Glomerular endothelial cell (primary cell): ENCODE measurements around the gene EGFL8. TPM values are rescaled to one million over a fixed set of nuclear protein-coding genes. Genes with fewer than 3 reads are reported as not detected.
"Not testable (repeated sequence)": the region's sequence is repeated elsewhere in the genome, so short reads cannot be mapped to it uniquely, and the experiment has no call there.

Source experiments
- DNase-seq: peaks from one replicate; pipeline ENCODE4 v3.0.0-alpha.2; 2011; ENCODE audit warnings: low read depth, low spot score; ENCODE audit errors: extremely low read depth
- total RNA-seq: library from RNA; depleted of rRNA; stranded (reverse); fragments of >200 nt; gene quantifications from 2 replicates; pipeline ENCODE4 v1.2.3, GENCODE V29; 2015

Gene EGFL8
- total RNA-seq, 1 donor from 2014 or later, result 6.1 TPM

GRCh38 chr6:32182555-32182981 is 18.2 kb downstream of the EGFL8 start:
- DNase-seq, result no peak

DNA sequence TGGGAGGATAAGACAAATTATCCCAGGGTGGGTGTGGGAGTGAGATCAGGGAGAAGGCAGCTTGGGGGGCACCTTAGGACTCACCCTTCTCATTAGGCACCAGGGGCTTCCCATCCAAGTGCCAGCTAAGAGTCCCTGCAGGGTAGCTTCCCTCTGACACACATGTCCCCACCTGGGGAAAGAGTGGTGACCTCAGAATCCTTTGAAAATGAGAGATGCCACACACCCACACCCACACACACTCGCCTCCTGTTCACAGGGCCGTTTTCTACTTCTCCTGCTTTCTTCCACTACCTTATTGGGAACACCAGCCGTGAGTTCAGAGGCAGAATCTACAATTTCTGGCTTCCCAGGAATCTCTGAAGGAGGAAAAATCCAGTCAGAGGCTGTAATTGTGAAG is 18.6 kb downstream of the EGFL8 start:
- no peak for DNase-seq

- no peak for DNase-seq
Observed at GRCh38 chr6:32183483-32184083, 19.2 kb downstream of the EGFL8 start.

GRCh38 chr6:32184084-32184640 is 19.8 kb downstream of the EGFL8 start, which contains the start of gene AGER:
AGER (minus strand) TSS chr6:32184253; CDS start chr6:32184222, 31 bp downstream.
- no peak for DNase-seq

DNA sequence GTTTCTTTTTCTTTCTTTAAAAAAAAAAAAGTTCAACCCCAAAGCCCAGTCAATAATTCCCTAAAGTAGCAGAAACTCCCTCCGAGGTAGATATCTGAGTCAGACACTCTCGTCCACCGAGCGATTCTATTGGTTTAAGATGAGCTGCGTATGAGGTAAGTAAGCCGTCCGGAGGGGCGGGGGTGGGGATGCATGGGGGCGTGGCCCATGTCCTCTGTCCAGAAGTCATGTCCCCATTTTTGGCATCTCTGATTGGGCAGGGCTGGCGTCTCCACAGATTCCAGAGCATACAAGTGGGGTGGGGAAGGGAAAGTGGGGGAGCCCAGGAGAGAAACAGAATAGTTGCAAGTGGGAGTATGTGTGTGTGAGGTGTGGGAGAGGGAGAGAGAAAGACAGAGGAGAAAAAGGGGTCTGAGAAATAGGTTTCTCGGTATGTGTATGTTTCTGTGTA is 21.3 kb downstream of the EGFL8 start:
- not testable (repeated sequence) for DNase-seq

DNA sequence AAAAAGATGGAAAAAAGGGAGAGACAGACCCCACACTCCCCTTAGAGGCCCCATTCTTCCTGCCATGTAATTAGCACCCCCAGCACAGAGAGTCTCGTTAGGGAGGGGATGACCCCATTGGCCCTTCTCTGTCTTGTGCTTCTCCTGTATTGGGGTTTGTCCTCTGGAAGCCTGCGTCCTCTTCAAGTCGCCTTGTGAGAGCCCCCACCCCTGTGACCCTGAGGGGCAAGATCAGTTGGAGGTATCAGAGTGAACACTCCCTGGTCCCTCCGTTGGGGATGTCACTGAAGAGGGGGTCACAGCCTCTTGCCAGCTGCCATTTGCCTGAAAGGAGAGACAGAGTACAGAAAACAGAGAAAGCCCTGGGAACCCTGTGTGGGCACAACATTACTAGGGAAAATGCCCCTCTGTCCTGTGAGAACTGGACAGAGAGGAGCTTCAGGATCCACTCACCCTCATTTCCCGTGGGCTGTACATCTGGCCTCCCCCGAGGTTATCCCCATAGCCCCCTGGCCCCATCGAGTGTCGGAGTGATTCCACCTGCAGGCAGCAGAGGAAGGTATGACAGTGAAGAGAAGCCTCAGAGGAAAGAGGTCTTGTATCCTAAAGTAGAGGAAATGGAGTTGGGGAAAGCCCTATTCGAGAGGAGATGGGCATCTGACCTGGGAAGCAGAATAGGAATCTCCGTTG is 21.9 kb downstream of the EGFL8 start:
- not testable (repeated sequence) for DNase-seq

DNA sequence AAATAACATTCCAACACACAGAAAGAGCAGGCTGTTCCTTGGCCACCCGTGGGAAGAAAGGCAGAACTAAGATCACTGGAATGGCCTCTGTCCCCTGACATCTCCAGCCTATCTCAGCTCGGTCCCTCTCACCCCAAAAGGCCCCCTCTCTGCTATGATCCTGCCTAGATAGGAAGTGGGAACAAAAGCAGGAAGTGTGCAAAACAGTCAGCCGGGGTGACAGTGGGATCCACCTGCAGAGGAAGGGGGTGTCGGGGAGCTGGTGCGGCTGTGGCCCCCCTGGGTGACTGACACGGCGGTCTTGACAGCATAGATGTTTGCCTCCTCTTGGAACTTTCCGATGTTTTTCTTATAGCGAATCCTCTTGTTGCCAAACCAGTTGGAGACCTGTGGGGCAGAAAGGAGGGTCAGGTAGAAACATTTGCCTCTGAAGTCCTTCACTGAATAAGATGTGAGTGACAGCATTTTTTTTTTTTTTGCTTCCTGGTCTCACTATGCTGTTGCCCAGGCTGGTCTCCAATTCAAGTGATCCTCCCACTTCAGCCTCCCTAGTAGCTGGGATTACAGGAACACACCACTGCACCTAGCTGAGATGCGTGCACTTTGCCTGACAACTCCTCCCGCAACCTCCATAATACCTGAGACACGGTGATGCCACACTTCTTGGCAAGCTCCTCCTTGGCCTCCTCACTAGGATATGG is 22.8 kb downstream of the EGFL8 start:
- no peak for DNase-seq

DNA sequence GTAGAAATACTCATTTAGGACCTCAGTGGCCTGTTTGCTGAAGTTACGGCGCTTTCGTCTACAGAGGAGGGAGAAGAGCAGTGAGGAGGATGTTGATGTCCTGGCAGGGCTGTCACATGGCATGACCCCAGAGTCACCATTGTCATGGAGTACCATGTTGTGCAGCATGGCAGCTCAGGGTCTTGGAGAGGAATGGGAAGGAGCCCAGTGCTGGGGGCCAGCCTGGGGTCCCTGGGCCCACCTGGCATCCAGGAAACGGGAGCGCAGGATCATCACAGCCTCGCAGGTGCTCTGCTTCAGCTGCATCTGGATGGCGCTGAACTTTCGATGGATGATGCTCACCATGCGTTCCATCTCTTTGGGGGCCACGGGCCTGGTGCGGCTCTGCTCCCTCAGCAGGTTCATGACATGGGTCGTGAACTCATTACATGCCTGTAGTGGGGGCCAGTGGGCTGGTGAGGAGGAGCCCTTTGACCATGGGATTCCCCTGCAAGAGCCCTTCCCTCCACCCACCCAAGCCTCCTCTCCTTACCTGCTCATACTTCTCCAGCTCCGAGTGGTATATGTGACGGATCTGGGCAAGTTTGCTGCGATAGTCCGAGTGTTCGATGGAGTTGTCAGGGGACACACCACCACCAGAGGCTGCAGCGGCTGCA is 23.5 kb downstream of the EGFL8 start:
- not testable (repeated sequence) for DNase-seq

- DNase-seq, result no peak
Observed at GRCh38 chr6:32188381-32189068, 24.1 kb downstream of the EGFL8 start.

DNA sequence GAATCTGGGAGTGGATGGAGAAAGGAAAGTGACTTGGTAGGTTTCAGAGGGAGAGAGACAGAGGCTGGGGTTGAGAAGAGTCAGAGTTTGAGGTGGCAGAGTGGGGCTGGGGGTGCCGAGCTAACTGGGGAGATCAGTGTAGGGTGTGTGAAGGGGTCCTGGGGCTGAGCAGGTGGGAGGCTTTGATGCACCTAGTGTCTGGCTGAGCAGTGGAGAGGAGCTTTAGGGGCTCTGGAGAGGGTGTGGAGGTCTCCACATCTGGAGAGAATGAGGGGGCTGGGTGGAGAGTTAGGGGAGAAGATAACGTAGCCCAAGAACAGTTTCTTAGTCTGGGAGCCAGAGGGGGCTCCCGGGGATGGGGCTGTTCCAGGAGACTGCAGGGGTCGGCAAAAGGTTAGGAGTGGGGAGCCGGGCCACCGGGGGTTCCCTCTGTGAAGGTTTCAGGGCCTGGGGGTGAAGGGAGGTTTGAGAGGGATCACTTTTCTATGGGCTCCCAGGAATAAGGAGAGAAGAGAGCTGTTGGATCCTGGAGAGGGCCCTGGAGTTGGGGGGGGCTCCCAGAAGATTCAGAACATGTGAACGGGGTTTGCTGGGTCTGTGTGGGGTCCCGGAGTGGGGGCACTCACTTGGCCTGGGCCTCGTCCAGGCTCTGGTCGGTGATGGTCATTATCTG is 24.8 kb downstream of the EGFL8 start:
- no peak for DNase-seq

- DNase-seq, result no peak
Observed at GRCh38 chr6:32189742-32190053, 25.3 kb downstream of the EGFL8 start.

- DNase-seq, result no peak
Observed at GRCh38 chr6:32190054-32190851, 25.9 kb downstream of the EGFL8 start, which contains the start of gene PBX2. PBX2 (minus strand) TSS chr6:32190202; CDS start chr6:32189915, 287 bp downstream.

- DNase-seq, result no peak
Observed at GRCh38 chr6:32190911-32191677, 26.7 kb downstream of the EGFL8 start.

DNA sequence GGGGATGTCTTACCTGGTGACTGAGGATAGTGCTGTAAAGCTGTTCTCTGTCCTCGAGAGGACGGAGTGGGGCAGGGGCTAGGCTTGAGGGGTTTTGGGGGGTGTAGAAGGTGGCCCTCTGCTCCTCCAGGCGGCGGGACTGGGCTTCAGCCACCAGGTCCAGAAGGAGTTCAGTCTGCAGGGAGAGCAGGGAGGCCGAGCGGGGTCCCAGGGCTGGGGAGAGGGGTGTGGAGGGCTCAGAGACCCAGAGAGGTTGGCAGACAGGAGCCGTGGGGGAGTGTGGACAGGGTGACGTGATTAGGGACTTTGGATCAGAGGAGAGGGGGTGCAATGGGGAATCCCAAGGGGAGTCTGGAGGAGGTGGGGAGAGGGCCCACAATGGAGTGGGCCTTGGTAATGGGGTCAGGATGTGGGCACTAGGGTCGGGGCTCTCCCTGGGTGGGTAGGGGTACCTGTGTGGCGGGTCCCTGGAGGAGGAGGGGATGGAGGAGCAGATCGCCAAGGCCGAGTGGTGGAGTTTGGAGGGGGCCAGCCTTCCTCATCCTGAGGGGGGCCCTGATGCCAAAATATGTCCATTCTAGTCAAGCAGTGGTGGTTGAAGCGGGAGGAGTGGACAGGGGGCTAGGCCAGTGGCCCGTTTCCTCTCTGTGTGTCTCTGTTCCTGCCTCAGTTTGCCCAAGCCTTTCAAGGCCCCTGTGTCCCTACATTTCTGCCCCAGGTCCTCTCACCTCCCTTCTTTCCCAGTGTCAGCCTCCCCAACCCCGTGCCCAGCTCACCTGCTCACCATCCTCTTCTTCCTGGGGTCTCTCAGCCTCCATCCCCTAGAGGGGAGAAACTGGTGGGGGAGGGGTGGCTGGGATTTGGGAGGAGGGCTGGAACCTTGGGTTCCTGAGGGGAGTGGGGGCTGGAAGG is 27.6 kb downstream of the EGFL8 start:
- DNase-seq, result no peak

- DNase-seq, result no peak
Observed at GRCh38 chr6:32192608-32193039, 28.2 kb downstream of the EGFL8 start, which contains the start of gene GPSM3. GPSM3 (minus strand) TSS chr6:32192643; CDS start chr6:32192513, 130 bp downstream.

DNA sequence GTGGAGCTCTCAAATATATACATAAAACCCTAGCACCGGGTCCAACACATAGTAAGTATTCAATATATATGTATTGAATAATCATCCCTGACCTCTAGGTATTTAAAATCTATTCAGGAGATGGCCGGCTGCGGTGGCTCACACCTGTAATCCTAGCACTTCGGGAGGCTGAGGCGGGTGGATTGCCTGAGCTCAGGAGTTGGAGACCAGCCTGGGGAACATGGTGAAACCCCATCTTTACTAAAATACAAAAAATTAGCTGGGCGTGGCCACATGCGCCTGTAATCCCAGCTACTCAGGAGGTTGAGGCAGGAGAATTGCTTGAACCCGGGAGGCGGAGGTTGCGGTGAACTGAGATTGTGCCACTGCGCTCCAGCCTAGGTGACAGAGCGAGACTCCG is 28.7 kb downstream of the EGFL8 start:
- DNase-seq, result not testable (repeated sequence)

DNA sequence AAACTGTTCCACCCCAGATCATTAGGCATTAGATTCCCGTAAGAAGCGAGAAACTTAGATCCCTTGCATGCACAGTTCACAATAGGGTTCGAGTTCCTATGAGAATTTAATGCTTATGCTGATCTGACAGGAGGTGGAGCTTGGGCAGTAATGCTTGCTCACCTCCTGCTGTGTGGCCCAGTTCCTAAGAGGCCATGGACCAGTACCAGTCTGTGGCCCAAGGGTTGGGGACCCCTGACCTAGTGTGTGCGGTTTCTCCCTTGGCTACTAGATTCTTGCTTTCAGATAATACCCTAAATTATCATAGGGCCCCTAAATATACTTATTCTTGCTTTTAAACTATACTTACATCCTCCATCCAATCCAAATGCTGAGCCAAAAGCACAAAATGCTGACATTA is 30.0 kb downstream of the EGFL8 start:
- no peak for DNase-seq
